IPS-18c (cell line): ENCODE data around the gene CMTM8.

Source experiments
- H3K4me3 ChIP-seq: 2 replicates; pipeline ENCODE4 v1.7.0; 2013; ENCODE audit warnings: low read depth, mild to moderate bottlenecking, low read length, moderate library complexity; ENCODE audit not compliant: insufficient read depth
- H3K9me3 ChIP-seq: one replicate; pipeline ENCODE4 v1.6.1; 2013; ENCODE audit warnings: mild to moderate bottlenecking, low read length, moderate library complexity; ENCODE audit not compliant: control insufficient read depth, insufficient read depth

CMTM8 gene

GRCh38 chr3:32290619-32291018 is 52.1 kb downstream of the CMTM8 start:
- H3K9me3 ChIP-seq, result no peaks in the 10 kb centered on the region

DNA sequence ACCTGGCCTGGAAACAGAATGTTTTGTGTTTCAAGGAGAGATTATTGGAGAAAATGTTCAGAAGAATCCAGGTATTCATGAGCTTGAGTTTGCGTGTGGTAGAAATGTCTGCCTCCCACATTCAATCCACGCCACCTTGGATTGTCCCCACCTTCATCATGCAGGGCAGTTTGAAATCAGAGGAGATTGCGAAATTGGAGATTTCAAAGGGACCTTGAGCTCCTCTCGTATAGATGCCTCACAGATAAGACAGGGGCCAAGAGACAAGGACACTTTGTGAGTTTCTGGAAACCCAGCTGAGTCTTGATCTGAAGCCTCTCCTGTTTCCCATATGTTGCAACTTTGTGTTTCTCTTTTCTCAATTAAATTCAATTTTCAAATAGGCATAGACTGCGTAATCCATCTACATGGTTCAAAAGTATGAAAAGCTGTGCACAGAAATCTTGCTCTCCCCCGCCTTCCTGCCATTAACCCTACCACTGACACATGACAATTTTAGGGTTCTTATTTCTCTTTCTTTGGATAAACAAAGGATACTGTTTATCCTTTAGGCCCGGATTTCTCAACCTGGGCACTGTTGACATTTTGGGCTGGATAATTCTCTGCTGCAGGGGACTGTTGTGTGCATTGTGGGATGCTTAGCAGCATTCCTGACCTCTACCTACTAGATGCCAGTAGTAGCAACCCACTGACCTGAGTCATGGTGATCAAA is 53.8 kb downstream of the CMTM8 start:
- H3K9me3 ChIP-seq, result no peaks in the 10 kb centered on the region
- no peak overlapping the region for H3K4me3 ChIP-seq

More at GRCh38 chr3:32290619-32291018, 52.1 kb downstream of the CMTM8 start:
- no peak overlapping the region for H3K4me3 ChIP-seq

DNA sequence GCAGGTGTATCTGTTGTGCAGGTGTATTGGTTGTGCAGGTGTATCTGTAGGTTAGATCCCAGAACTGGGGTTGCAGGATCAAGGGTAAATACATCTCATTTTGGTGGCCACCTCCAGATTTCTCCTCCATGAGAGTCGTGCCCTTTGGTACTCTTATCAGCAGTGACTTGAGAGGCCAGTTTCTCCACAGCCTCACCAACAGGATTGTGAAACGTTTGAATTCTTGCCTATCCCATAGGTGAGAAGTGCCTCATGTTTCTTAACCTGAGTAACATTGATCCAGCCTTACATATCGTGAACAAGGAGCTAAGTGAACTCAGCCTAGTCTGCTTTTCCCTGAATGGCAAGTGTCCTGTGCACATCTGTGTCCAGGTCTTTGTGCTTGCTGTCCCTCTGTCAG is 55.4 kb downstream of the CMTM8 start:
- no peak overlapping the region for H3K4me3 ChIP-seq
- H3K9me3 ChIP-seq, result no peaks in the 10 kb centered on the region

- H3K4me3 ChIP-seq, result no peak overlapping the region
- no peaks in the 10 kb centered on the region for H3K9me3 ChIP-seq
Observed at GRCh38 chr3:32296251-32297204, 58.0 kb downstream of the CMTM8 start.

DNA sequence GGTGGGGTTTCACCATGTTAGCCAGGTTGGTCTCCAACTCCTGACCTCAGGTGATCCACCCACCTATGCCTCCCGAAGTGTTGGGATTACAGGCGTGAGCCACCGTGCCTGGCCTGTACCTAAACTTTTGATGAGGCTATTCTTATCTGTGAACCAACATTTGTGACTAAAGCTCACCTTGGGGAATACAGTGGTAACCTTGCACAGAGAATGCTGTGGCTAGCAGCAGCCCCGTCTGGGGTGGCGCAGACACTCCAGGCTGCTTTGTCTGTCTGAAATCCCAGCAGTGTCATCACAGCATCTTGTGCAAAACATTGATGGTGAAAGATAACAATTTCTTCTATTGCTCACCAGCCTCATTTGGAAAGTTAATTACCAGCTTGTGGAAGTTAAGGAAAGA is 58.9 kb downstream of the CMTM8 start:
- Histone ChIP-seq H3K9me3 (no peaks in the 10 kb centered on the region), H3K4me3 (no peak overlapping the region)

DNA sequence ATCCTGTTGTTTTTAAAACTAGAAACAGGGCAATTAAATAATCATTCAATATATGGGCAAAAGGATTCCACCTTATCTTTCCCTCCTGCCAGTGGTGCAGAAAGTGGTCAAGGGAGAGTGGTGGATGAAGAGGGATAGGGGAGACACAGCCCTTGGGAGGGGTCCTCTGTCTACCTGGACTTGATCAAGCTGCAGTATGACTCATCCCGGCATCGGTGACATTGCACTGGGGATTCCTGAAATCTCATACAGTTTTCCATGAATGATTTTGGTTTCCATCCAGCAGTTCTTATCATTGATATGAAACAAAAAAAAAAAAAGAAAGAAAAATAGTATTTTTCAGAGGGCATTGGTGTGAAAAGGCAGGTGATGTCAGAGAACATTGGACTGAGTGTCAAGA is 62.9 kb downstream of the CMTM8 start:
- Histone ChIP-seq H3K4me3 (no peak overlapping the region), H3K9me3 (no peaks in the 10 kb centered on the region)

DNA sequence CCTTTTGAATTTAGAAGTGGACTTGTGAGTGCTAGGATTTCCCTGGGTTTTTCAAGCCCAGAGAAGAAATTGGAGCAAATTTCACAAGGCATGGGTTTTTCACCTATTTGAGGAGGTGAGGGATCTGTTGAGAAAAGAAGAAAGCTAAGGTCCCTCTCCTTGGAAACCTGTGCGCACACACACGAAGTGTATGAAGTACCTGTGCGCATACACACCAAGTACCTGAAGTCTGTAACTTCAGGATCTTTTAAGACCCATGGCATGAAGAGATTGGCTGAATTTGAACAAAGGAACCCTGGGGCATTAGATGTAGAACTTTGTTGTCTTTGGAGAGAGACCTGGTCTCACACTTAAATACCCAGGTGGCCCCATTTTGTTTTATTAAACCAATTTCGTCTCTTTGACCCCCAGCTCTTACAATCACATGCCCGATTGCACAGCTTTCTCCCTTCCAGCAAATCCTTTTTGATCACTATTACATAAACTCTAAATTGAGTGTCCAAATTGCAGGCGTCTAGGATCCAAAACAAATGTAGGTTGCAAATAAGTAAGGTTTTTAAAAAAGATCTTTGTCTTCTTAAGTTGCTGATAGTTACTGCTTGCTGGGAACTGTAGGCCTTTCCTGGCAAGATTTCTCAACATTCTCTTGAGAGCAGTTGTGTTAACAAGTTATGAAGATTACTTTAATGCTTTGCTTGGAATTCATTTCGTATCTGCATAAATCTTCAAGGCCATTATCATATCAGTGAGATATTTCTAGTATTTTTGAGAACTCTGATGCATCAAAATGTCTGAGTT is 64.3 kb downstream of the CMTM8 start:
- Histone ChIP-seq H3K4me3 (no peak overlapping the region), H3K9me3 (no peaks in the 10 kb centered on the region)

DNA sequence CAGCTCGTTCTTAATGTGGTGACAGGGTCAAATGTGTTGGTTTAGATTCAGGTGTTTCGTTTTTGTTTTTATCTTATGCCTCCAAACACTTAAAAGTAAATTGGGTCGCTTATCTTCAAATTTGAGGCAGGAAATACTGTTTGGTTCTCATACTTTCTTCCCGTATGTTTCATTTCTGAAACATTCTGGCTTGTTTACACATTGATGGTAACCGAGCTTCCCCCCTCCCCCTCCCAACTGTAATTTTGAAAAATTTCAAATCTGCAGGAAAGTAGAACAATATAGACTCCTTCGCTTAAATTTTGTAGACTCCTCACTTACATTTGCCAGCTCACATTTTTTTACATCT is 64.9 kb downstream of the CMTM8 start:
- H3K9me3 ChIP-seq, result no peaks in the 10 kb centered on the region
- no peak overlapping the region for H3K4me3 ChIP-seq

DNA sequence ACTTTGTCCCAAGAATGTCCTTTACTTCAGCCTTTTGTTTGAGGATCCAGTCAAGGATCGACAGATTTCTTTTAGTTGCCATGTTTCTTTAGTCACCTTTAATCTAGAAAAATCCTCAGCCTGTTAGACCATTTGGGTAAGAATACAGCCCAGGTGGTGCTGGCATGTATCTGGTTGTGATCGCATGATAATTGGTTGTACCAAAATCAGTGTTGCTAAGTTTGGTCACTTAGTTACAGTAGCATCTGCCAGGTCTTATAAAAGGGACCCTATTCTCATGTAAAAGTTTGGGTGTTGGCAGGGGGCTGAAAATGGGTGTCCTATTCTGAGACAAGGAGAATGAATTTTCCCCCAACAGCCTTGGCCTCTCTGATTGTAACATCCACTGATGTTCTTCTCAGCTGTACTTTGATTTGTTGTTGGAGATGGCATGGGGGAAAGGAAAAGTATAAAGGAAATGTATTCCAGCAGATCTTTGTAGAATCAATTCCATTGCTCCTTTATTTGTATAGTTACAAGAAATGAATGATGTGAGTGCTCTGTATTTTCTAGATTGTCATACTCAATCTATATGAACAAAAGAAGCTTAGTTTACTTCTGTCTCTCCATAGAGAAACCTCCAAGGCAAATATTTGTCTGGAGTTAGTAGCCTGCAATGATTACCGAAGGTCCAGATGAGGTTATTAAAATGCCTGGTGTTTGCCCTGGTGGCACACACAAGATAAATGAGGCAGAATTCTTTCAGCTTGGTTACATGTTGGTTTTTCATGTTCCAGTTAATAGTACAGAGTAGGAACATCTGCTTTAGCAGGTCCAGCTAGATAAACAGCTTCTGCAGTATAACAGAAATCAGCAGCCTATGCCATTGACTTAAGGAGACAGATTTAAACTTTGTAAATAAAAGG is 65.7 kb downstream of the CMTM8 start:
- H3K9me3 ChIP-seq, result no peaks in the 10 kb centered on the region
- H3K4me3 ChIP-seq, result no peak overlapping the region

DNA sequence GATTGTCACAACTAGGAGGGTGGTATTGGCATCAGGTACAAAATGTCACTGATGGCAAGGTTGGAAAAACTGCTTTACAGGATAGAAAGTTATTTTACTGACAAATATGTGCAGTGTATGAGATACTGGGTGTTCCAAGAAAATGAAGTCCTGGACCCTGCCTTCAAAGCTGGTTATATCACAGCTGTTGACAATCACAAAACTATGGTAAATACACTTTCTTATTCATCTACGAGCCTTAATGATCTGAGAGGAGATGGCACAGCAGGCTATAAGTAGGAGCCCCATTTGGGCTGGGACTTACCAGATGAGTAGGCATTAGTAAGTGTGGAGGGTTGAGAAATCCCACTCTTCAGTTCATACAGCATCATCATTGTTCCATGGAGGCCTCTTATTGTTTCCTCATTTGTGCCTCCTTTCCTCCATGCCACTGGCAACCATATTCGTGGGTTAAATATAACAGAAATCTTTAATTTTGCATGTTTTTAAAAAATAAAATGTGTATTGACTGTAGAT is 66.9 kb downstream of the CMTM8 start:
- Histone ChIP-seq H3K4me3 (no peak overlapping the region), H3K9me3 (no peaks in the 10 kb centered on the region)

DNA sequence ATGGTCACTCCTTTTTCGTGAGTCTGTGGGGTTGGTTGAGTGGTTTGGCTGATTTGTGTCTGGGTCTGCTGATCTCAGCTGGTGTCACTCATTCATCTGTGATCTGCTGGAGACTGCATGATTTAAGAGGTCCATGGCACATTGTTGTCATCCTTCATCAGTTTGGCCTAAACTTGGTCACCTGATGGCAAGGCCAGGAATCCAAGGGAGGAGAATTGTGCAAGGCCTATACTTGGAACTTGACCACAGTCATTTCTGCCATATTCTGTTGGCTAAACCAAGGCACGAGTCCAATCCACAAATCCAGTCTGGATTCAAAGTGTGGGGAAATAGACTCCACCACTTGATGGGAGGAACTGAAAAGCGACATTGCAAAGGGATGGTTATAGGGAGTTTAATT is 67.6 kb downstream of the CMTM8 start:
- no peak overlapping the region for H3K4me3 ChIP-seq
- no peaks in the 10 kb centered on the region for H3K9me3 ChIP-seq

GRCh38 chr3:32307591-32307990 is 69.1 kb downstream of the CMTM8 start:
- Histone ChIP-seq H3K9me3 (no peaks in the 10 kb centered on the region), H3K4me3 (no peak overlapping the region)

DNA sequence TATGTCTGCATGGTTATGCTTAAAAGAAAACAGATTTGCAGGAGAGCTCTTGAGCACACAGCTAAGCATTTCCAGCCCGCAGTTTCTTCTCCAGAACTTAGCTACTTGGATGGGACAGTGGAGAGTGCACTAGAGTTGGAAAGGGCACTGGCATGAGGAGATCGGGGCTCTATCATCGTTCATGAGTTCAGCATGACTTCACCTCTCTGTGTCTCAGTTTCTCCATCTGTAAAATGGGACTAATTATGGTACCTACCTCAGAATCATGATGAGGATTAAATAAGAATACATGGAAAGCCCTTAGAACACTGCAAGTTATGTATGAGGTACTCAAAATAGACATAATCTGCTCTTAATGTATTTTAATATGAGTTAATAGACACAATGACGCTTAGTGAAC is 69.9 kb downstream of the CMTM8 start:
- H3K9me3 ChIP-seq, result no peaks in the 10 kb centered on the region
- no peak overlapping the region for H3K4me3 ChIP-seq

GRCh38 chr3:32309654-32310242 is 71.3 kb downstream of the CMTM8 start:
- Histone ChIP-seq H3K9me3 (no peaks in the 10 kb centered on the region), H3K4me3 (no peak overlapping the region)

DNA sequence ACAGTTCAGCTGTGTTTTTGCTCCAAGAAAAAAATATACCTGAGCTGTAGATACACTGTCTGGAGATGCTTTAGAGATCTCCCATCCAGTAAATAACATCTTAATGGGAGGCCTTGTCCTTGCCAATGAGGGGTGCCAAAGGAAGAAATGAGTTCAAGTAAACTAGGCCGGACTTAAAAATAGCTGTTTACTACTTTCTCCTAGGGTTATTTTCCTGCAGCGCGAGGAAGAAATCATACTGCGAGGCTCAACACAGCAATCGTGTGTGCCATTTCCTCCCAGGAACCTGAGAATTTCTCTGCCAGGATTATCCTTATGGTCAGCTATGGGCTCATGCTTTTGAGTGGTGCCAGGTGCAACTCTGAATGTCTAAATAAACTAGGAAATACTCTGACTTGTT is 71.9 kb downstream of the CMTM8 start:
- Histone ChIP-seq H3K4me3 (no peak overlapping the region), H3K9me3 (no peaks in the 10 kb centered on the region)
